HCT116 (cell line): Measurements from ENCODE around the gene CACNA2D2. TPM values are rescaled to one million over a fixed set of nuclear protein-coding genes. Genes with fewer than 3 reads are reported as not detected.

Source experiments
- ATAC-seq: fragments of 200-7000 bp; cut with Tn5 transposase; 2 replicates; pipeline ENCODE4 v1.9.1; 2020; ENCODE audit warnings: mild to moderate bottlenecking, moderate library complexity
- BruUV-seq: library from RNA; stranded (reverse); fragments of 400-500 nt; replicated peaks from 2 replicates; lab custom pipeline; 2021; lab: Mats Ljungman, UMichigan
- CTCF ChIA-PET: fragments of 300-600 bp; sonication (Branson Sonifier 250); formaldehyde crosslinking; loops from one replicate; lab custom pipeline; 2021; ENCODE audit warnings: antibody characterized with exemption; lab: Charles Lee
- POLR2A ChIA-PET: fragments of 300-600, 350-600 bp; sonication (Branson Sonifier 250); formaldehyde crosslinking; loops from one replicate; lab custom pipeline; 2021; ENCODE audit warnings: antibody characterized with exemption; lab: Charles Lee
- RAD21 ChIA-PET, 2 experiments: fragments of 300-600 bp; sonication (Branson Sonifier 250); formaldehyde crosslinking; loops; one replicate each; lab custom pipeline; 2023; ENCODE audit warnings: low total read pairs in 2 of 2; ENCODE audit not compliant: uncharacterized antibody in 2 of 2, unreplicated experiment in 2 of 2, low non-redundant PET in 1 of 2; lab: Charles Lee
- DNase-seq: peaks from one replicate; pipeline ENCODE4 v3.0.0-alpha.2; 2010; ENCODE audit warnings: low read depth, low spot score
- H2AFZ ChIP-seq: fragments of 200-600 bp; shearing (Covaris generic), sonication (generic); 2 replicates; pipeline ENCODE4 v1.6.1; 2017; ENCODE audit warnings: low read depth, mixed run types, mixed read lengths, antibody characterized with exemption, low read length; ENCODE audit not compliant: poor library complexity, severe bottlenecking
- H3K27ac ChIP-seq: 2 replicates; pipeline ENCODE4 v1.5.1; 2012; ENCODE audit warnings: low read depth, low read length
- H3K27me3 ChIP-seq: fragments of 200-600 bp; sonication (generic); 2 replicates; pipeline ENCODE4 v1.6.1; 2016; ENCODE audit warnings: mixed run types, low read length, mixed read lengths; ENCODE audit not compliant: insufficient read depth
- H3K36me3 ChIP-seq, 2 experiments: fragments of 200-500 bp in 1 of 2; fragments of 200-600 bp in 1 of 2; sonication (Bioruptor generic) in 1 of 2; sonication (generic) in 1 of 2; 2 replicates each; pipeline versions ENCODE4 v1.5.1 to v1.6.1; 2014 to 2016; ENCODE audit warnings: low read length in 2 of 2, inconsistent platforms in 1 of 2, mixed read lengths in 1 of 2, mixed run types in 1 of 2; ENCODE audit not compliant: insufficient read depth in 2 of 2, control insufficient read depth in 1 of 2
- H3K4me1 ChIP-seq, 2 experiments: fragments of 200-600 bp in 1 of 2; sonication (generic) in 1 of 2; 2 replicates each; pipeline versions ENCODE4 v1.5.1 to v1.6.1; 2012 to 2017; ENCODE audit warnings: low read length in 2 of 2, inconsistent platforms in 1 of 2, mild to moderate bottlenecking in 1 of 2, mixed read lengths in 1 of 2, mixed run types in 1 of 2, moderate library complexity in 1 of 2; ENCODE audit not compliant: insufficient read depth in 2 of 2, control insufficient read depth in 1 of 2
- H3K4me2 ChIP-seq: fragments of 200-600 bp; sonication (generic); 2 replicates; pipeline ENCODE4 v1.6.1; 2017; ENCODE audit warnings: mixed run types, low read length, mixed read lengths
- H3K4me3 ChIP-seq, 2 experiments: fragments of 200-600 bp in 1 of 2; sonication (generic) in 1 of 2; replicated peaks in 1 of 2; 2 replicates each; pipeline ENCODE4 v1.5.1; 2011 to 2016; ENCODE audit warnings: low read length in 2 of 2, control low read depth in 1 of 2, low read depth in 1 of 2, mild to moderate bottlenecking in 1 of 2, mixed read lengths in 1 of 2, mixed run types in 1 of 2
- H3K79me2 ChIP-seq: fragments of 200-600 bp; sonication (generic); 2 replicates; pipeline ENCODE4 v1.6.1; 2017; ENCODE audit warnings: mild to moderate bottlenecking, mixed run types, low read length, moderate library complexity, mixed read lengths; ENCODE audit not compliant: insufficient read depth
- H3K9ac ChIP-seq: fragments of 200-600 bp; sonication (generic); 2 replicates; pipeline ENCODE4 v1.6.1; 2016; ENCODE audit warnings: low read length, mixed read lengths
- H3K9me2 ChIP-seq: fragments of 200-600 bp; sonication (generic), shearing (Covaris generic); 2 replicates; pipeline ENCODE4 v1.6.1; 2017; ENCODE audit warnings: mixed run types, mild to moderate bottlenecking, moderate library complexity; ENCODE audit not compliant: insufficient read depth
- H3K9me3 ChIP-seq, 2 experiments: fragments of 200-500 bp in 1 of 2; fragments of 200-600 bp in 1 of 2; sonication (Bioruptor generic) in 1 of 2; sonication (generic) in 1 of 2; 2 replicates each; pipeline ENCODE4 v1.6.1; 2014 to 2017; ENCODE audit warnings: low read length in 2 of 2, mixed read lengths in 2 of 2, inconsistent platforms in 1 of 2, low read depth in 1 of 2, mild to moderate bottlenecking in 1 of 2, mixed run types in 1 of 2, moderate library complexity in 1 of 2; ENCODE audit not compliant: control insufficient read depth in 1 of 2, insufficient read depth in 1 of 2
- H4K20me1 ChIP-seq: fragments of 200-600 bp; sonication (generic), shearing (Covaris generic); 2 replicates; pipeline ENCODE4 v1.6.1; 2017; ENCODE audit warnings: mixed run types, mild to moderate bottlenecking, moderate library complexity; ENCODE audit not compliant: insufficient read depth
- ATF3 ChIP-seq: IDR thresholded peaks from 2 replicates; pipeline ENCODE4 v1.6.1; 2012
- CEBPB ChIP-seq: IDR thresholded peaks from 2 replicates; pipeline ENCODE4 v1.6.1; 2012; ENCODE audit warnings: low read depth
- CTCF ChIP-seq, 3 experiments: fragments of 200-600 bp in 1 of 3; sonication (generic) in 1 of 3; IDR thresholded peaks in 2 of 3; conservative IDR thresholded peaks in 1 of 3; 2 replicates each; pipeline ENCODE4 v1.5.1; 2012 to 2017; ENCODE audit warnings: low read depth in 2 of 3, low read length in 2 of 3, antibody characterized with exemption in 1 of 3, borderline replicate concordance in 1 of 3, control low read depth in 1 of 3, mild to moderate bottlenecking in 1 of 3, mixed read lengths in 1 of 3, mixed run types in 1 of 3, moderate library complexity in 1 of 3; ENCODE audit not compliant: insufficient read depth in 1 of 3
- EGR1 ChIP-seq: IDR thresholded peaks from 2 replicates; pipeline ENCODE4 v1.6.1; 2012; ENCODE audit warnings: low read depth
- ELF1 ChIP-seq: IDR thresholded peaks from 2 replicates; pipeline ENCODE4 v1.6.1; 2012; ENCODE audit warnings: low read depth, borderline replicate concordance
- EZH2phosphoT487 ChIP-seq: fragments of 200-600 bp; IDR thresholded peaks from 2 replicates; pipeline ENCODE4 v1.6.1; 2018; ENCODE audit warnings: antibody characterized with exemption, borderline replicate concordance
- FOSL1 ChIP-seq: IDR thresholded peaks from 2 replicates; pipeline ENCODE4 v1.6.1; 2012; ENCODE audit warnings: low read depth
- JUND ChIP-seq: IDR thresholded peaks from 2 replicates; pipeline ENCODE4 v1.6.1; 2012
- POLR2A ChIP-seq: IDR thresholded peaks from 2 replicates; pipeline ENCODE4 v1.7.0; 2011; ENCODE audit warnings: borderline replicate concordance; ENCODE audit not compliant: insufficient read depth, insufficient read length; ENCODE audit errors: extremely low read depth
- POLR2AphosphoS5 ChIP-seq: IDR thresholded peaks from 2 replicates; pipeline ENCODE4 v1.6.1; 2011; ENCODE audit warnings: mild to moderate bottlenecking, low read depth, low read length, moderate library complexity
- RAD21 ChIP-seq: IDR thresholded peaks from 2 replicates; pipeline ENCODE4 v1.6.1; 2012; ENCODE audit warnings: low read depth, mild to moderate bottlenecking
- REST ChIP-seq: IDR thresholded peaks from 2 replicates; pipeline ENCODE4 v1.6.1; 2012; ENCODE audit warnings: low read depth
- SP1 ChIP-seq: IDR thresholded peaks from 2 replicates; pipeline ENCODE4 v1.6.1; 2012; ENCODE audit warnings: low read depth
- TCF7L2 ChIP-seq: IDR thresholded peaks from 2 replicates; pipeline ENCODE4 v1.7.0; 2011; ENCODE audit warnings: borderline replicate concordance, inconsistent platforms; ENCODE audit not compliant: insufficient read depth, insufficient read length; ENCODE audit errors: extremely low read depth
- YY1 ChIP-seq: IDR thresholded peaks from 2 replicates; pipeline ENCODE4 v1.6.1; 2011; ENCODE audit warnings: low read length, low read depth, moderate library complexity, mild to moderate bottlenecking; ENCODE audit not compliant: insufficient replicate concordance; ENCODE audit errors: extremely low read depth
- ZBTB33 ChIP-seq: IDR thresholded peaks from 2 replicates; pipeline ENCODE4 v1.6.1; 2011; ENCODE audit warnings: mild to moderate bottlenecking, low read length, moderate library complexity; ENCODE audit not compliant: insufficient replicate concordance; ENCODE audit errors: extremely low read depth
- ZFX ChIP-seq: fragments of 450-650 bp; IDR thresholded peaks from 2 replicates; pipeline ENCODE4 v1.6.1; 2017
- ZNF274 ChIP-seq: fragments of 200-500 bp; sonication (Bioruptor generic); IDR thresholded peaks from 2 replicates; pipeline ENCODE4 v1.6.1; 2014; ENCODE audit warnings: mild to moderate bottlenecking, low read depth, low read length, inconsistent platforms
- intact Hi-C: fragments of 100-400 bp; cut with micrococcal nuclease; formaldehyde crosslinking; loops from 2 replicates; pipeline ENCODE4 v1.10.0; 2022
- total RNA-seq: library from RNA; stranded (reverse); gene quantifications from one replicate; pipeline ENCODE4 v1.2.1, GENCODE V29; 2021; ENCODE audit not compliant: unreplicated experiment

Gene CACNA2D2
- total RNA-seq, 1 experiment from 2014 or later, result 10.2 TPM

GRCh38 chr3:50325113-50325480 lies 178.3 kb downstream of the CACNA2D2 start:
- intact Hi-C loops, result loop anchor here (2.0 kb wide), 1 partner anchor 64 kb away; no protein-coding TSS in a partner anchor
- peaks cover 37% of the 10 kb centered on the region for H3K79me2 ChIP-seq
- RAD21 ChIA-PET, result no interaction called here
- H3K9me2 ChIP-seq, result no peaks in the 10 kb centered on the region
- H4K20me1 ChIP-seq, result no peaks in the 10 kb centered on the region
- CTCF ChIA-PET, result interaction anchor here (1.3 to 1.8 kb wide), 5 partner anchors 12 to 56 kb away, joined by 4 to 14 read pairs (median 8); partner anchors contain the start of genes HYAL1, IFRD2, RASSF1 and SEMA3B
- H3K27ac ChIP-seq, result no peak overlapping the region
- POLR2A ChIA-PET, result interaction anchor here (0.6 kb wide), 1 partner anchor 12 kb away, joined by 3 read pairs; no protein-coding TSS in a partner anchor
- H3K4me2 ChIP-seq, result no peak overlapping the region
- DNase-seq (no peak), ATAC-seq (no peak)
- no peaks in the 10 kb centered on the region for H3K9me3 ChIP-seq
- no peak for TF ChIP-seq CEBPB
- TF ChIP-seq POLR2AphosphoS5, result no peak
- TF ChIP-seq YY1, result no peak
- TF ChIP-seq TCF7L2, result no peak
- no peak for TF ChIP-seq EGR1
- no peak for TF ChIP-seq ELF1
- TF ChIP-seq JUND, result no peak
- TF ChIP-seq EZH2phosphoT487, result no peak
- TF ChIP-seq POLR2A, result no peak
- TF ChIP-seq REST, result no peak
- no peak for TF ChIP-seq ZBTB33
- no peak for TF ChIP-seq ATF3
- no peak for TF ChIP-seq FOSL1
- no peak for TF ChIP-seq RAD21
- no peak for TF ChIP-seq CTCF (IDR thresholded peaks at IDR 0.05 in 2 of 3, conservative IDR thresholded peaks at IDR 0.05 in 1 of 3; ENCODE audit: borderline replicate concordance in 1 of 3, insufficient read depth in 1 of 3, low read depth in 2 of 3, low read length in 2 of 3)
- no peak for TF ChIP-seq ZNF274
- TF ChIP-seq SP1, result no peak
- no peak for TF ChIP-seq ZFX
- H3K9ac ChIP-seq, result no peak overlapping the region
- peaks cover 25 to 53% of the 10 kb centered on the region in 2 experiments for H3K4me1 ChIP-seq
- no peak overlapping the region for H3K4me3 ChIP-seq
- no peaks in the 10 kb centered on the region for H3K27me3 ChIP-seq
- peaks cover 15% of the 10 kb centered on the region in 2 experiments; a peak in 3 of 4 replicates for H3K36me3 ChIP-seq
- no peak overlapping the region for H2AFZ ChIP-seq
- no TSS peak for BruUV-seq
